Measurements from ENCODE around the gene EIF4E3.
A peak's percentile ranks its signal among the peaks of the same experiment; 100 is the strongest.

The EIF4E3 gene

DNA sequence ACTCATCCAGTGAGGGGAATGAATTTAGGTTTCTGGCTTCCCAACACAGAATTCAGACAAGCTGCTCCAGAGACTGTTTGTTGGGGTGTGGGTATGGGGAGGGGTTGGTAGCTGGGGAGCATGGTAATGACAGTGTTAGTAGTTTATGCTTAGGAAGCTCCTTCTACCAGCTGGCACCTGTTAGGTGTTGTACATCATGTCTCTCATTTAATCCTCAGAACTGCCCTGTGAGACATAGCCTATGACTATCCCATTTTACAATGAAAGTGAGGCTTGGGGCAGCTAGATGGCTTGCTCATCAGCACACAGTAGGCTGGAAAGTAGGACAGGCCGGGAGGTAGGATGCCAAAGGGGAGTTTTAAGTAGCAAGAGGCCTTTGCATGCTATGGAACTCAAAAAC lies 2.5 kb downstream of the EIF4E3 start:
- DNase-seq: no peak

DNA sequence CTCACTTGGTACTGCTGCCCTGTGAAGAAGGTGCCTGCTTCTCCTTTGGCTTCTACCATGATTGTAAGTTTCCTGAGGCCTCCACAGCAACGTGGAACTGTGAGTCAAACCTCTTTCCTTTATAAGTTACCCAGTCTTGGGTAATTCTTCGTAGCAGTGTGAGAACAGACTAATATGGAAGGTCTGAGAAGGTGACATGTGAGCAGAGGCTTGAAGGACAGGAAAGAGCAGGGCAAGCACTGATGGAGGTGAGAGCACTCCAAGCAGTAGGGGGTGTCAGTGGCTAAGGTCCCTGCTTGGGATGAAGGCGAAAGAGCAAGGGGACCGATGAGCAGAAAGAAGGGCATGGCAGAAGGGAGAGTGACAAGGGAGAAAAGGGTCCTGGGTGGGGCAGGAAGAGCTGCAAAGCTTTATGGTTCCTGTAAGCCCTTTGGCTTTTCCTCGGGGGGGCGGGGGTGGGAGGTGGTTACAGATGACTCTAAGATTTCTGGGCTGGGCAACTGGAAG lies 3.5 kb downstream of the EIF4E3 start:
- DNase-seq: no peak

DNA sequence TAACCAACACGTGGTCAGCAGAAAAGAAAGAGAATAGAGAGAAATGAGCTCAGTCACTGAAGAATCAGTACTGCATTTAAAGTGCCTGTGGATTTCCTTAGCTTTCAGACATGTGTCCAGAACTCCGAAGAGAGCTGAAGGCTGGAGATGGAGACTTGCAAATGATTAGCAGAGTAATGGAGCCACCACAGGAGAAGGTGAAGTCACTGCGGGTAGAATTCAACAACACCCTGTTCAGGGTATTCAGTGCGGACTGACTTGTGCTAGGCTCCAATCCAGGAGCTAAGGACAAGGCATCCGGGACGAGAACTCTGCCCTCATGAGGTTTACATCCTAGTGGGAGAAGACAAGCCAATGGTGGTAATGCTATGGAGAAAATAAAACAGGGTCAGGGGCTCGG lies 4.2 kb downstream of the EIF4E3 start:
- no peak for DNase-seq

DNA sequence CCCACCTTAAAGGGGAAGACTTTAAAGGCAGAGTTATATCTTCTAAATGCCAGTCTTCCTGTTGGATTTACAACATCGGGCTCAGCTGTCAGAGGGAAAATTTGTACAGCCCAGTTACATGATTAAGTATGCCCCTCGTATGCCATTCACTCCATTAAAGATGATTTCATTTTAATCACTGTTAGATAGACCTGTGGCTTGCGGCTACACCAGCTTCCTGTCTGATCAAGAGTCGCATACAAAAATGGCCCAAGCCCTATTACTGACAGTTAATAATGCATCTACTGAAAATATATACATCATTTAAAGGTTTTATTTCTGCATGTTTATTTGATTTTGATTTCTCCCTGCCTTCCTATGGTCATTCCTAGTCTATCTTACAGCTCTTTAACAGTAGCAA lies 7.1 kb downstream of the EIF4E3 start:
- no peak for DNase-seq

DNA sequence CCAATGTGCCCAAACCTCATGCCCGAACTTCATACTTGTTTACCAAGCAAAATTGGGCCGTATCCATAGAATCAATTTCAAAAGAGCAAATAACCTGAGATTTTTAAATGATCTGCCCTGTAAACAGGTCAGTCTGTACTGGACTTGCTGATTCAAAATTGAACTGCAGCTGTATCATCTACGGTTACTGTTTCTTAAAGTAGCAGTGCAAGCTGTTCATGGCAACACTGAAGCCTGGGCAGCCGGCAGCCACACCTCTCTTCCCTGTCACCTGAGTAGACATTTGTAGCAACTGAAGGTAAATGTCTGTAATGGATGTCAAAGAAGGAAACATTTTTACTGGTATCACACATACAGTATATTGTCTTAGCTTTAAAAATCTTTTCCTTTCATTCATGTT lies 10.6 kb downstream of the EIF4E3 start:
- no peak for DNase-seq

DNA sequence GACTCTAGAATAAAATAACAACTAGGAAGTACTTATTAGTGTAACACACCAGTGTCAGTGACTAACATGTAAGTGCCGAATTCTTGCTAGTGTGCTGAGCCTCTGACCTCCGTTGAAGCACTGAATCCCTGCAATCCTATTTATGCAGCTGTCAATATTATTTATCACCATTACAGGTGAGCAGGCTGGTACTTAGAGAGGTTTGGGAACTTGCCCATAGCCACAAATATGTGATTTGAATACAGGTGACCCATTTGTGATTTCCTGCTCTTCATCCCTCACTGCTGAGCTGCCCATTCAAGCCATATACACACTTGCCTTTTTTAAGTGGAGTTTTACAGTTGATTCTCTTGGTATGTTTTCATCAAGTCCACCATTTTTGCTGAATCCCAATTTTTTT lies 12.2 kb downstream of the EIF4E3 start:
- peak; percentile 66 for DNase-seq

DNA sequence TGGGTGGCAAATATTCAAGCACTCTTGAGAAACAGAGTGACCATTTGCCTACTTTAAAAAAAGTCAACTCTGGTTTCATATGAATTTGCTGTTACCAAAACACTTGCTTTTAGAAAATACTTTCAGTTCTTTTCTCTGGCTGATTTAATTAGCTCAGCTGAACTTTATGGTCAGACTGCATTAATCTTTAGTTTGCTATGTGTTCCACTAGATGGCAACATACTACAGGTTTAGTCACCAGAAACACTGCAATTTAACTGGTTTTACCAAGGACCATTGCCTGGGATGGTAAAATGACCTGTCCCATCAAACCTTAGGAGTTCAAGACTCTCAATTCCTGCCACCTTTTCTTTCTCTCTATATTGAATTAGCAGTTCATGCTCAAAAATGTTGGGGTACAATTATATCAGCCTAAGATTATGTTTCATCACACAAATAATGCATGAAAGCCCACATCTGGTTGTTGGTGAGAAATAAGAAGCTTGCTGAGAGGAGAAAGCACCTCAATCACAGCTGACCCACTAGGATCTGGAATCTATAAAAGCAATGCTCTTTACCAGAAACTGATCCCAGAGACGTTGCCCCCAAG lies 14.2 kb downstream of the EIF4E3 start:
- DNase-seq: no peak

DNA sequence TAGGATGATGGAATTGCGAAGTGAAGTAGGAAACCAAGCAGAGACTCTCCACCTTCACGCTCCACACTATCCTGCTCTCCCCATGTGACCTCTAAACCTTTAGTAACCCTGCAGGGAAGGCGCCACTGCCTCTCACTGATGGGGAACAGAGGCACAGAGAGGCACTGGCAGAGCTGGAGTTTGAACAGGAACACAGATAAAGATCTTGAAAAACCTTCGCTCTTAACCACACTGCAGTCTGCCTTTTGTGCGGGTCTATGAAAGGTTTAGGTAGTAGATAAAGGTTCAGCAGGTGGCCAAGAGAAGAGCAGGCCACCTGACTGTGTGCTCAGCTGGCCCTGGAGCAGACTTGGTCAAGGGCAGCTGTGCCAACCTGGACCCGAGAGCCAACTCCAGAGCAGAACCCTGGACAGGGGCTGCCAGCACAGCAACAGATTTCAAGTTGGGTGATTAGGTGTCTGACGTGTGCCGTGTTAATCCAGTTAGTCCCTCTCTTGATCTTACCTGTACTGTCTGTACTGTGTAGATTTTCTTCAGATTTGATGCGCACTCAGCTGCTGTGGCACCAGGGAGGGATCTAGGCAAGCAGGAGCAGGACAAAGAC lies 15.2 kb downstream of the EIF4E3 start:
- DNase-seq: no peak

DNA sequence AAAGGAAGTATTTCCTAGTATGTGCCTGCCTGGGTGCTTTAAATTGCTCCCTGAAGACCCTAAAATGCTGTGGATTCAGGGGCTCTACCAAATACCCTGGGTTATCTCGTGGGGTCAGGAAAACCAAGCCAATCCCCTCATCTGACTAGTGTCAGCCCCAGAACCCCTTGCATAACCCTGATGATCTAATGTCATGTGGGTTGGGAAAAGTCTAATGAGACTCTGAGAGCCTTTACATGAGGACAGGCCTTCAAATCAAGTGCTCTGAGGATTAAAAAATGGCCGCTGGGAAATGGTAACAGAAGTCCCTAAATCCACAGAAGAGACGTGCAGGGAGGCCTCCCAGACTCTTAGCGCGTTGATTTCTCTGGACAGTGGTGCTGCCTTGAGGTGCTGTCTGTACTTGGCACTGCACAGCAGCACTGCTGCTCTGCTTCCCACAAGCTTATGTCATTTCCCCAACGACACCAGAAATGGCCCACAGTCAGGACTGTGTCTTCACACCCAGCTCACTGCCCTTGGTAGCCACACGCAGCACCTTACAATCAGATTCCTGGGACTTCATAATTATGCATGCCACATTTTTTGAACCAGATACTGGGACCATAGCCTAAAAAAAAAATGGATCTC lies 16.6 kb downstream of the EIF4E3 start:
- no peak for DNase-seq

DNA sequence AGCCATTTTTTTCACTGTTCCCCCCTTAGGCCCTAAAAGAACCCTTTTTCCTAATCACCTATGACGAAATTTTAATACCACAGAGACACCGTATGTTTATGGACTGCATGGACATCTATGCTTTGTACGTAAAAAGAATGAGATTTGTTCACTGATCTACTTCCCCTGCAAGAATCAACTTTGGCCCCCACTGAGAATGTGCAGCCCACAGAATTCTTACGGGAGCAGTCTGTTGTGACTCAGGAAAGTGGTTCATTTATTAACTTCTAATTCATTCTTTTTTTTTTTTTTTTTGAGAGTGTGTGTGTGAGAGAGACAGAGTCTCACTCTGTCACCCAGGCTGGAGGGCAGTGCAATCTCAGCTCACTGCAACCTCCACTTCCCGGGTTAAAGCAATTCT lies 17.6 kb downstream of the EIF4E3 start:
- DNase-seq: no peak

DNA sequence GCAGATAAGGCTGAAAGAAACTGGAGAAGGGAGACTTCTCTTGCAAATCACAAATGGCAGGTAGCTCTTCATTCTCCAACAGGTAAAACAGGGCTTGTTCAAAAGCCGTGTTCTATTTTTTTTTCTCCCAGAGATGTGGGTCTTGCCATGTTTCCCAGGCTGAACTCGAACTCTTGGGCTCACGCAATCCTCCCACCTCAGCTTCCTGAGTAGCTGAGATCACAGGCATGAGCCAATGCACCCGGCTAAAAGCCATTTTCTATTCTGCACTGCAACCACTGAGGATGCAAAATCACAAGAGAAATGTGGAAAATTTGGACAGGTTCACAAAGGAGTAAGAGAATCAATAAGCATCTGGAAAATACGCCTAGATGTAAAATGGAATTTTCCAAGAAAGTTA lies 19.5 kb downstream of the EIF4E3 start:
- DNase-seq: no peak

DNA sequence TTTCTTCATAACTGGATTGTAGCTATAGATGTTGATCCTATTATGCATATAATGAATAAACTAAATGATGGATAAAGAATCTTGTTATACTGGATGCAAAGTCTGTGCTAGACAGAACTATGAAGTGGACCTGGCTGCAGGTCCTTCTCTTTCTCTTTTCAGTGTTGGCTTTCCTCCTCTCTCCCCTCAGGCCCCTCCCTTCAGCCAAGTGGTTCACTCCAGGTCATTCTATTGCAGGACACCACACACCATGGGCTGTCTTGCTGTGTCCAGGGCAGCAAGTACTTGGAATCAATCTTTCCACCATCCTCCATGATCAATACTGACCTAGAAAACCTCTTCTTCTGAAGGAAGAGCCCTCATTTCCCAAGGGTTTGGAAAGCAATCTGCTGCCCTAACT lies 20.3 kb downstream of the EIF4E3 start:
- DNase-seq: no peak

DNA sequence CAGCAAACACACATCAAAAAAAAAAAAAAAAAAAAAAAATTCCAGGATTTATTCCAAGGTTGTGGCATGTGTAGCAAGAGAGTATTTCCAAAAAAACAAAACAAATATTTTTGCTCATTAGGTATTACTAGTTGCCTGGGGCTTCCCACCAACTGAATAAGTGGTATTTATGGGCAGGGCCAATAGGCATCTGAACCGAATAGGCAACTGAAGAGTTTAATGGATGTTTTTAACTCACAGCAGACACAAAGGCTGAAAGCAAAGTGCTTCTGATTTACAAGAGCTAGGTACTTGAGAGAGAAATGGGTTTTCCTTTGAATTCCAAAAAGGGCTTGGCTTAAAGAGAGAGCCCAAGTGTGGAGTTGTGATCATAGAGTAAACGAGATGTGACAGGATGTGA lies 21.4 kb downstream of the EIF4E3 start:
- DNase-seq: peak; percentile 75

DNA sequence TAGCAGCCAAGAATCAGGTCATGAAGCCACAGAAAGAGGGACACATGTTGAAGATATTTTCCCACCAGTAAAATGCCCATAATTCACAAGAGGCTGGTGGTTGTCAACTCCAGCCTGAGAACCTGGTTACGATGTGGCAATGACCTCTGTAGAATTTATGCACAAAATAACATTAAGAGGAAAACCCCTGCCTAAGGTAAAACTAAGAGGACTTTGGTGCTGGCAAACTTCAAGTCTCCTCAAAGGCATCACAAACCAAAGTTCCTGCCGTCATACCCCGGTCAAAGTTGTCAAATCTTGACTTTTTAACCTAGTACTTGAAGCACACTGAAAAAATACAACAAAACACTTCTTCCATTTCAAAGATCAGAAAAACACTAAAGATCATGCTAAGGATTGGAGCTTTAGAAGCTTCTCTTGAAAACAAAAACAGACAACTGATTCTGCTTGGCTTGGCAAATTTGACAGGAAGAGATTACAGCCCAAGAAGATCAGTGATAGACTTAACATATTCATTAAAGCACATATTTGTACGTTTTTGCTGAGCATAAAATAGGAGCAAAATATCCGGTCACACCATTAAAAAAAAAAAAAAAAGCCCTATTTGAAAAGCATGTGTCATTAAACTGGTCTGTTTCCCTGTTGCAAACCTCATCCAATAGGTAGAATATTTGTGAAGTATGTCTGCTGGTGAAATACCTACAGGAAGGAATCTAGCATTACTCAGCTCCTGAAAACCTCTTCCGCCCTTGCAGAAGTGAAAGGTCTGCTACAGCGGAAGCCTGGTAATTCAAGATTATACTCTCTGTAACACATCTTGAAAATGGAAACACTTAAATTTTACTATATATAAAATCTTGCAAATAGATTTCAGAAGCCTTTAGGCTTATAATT lies 22.8 kb downstream of the EIF4E3 start:
- DNase-seq: no peak

DNA sequence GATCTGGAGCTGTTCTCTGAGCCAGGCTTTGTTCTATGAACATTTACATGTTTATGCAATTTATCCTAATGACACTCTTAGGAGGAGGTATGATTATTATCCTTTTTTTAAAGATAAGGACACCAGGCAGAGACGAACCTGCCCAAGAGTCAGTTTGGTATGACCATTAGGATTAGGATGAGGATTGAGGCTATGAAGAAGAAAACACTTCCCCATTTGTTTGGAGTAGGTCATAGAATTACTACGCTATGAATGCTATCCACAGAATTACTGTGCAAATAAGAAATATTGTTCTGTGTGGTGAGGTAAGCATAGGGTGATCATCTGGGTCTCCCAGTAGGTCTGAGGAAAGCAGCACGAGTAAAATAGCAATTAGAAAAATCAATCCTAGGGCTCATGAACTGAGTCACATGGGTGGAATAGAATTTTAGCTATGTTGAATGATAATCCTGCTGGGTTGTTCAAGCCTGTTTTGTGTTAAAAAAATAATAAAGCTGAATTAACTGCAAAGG lies 23.9 kb downstream of the EIF4E3 start:
- no peak for DNase-seq

DNA sequence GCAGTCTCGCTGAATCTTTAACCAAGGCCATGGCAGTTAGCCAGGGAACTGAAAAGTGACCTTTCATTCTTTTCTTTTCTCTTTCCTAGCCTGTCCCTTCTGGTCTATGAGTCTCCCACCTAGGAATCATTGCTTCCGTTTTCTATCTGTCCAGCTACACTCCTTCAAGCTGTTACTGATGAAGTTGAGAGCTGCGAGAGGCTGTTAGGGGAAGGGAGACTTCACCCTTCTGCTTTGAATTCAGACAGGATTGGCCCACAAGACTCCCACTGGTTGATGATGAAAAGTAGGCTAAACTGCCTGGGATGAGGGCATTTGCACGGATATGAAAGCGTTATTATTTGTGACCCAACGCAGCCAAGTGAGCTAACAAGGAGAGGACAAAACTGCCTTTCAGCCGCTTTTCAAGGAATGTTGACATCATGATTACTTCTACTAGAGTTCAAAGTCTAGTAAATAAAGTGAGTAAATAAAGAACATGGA lies 30.2 kb downstream of the EIF4E3 start:
- no peak for DNase-seq

DNA sequence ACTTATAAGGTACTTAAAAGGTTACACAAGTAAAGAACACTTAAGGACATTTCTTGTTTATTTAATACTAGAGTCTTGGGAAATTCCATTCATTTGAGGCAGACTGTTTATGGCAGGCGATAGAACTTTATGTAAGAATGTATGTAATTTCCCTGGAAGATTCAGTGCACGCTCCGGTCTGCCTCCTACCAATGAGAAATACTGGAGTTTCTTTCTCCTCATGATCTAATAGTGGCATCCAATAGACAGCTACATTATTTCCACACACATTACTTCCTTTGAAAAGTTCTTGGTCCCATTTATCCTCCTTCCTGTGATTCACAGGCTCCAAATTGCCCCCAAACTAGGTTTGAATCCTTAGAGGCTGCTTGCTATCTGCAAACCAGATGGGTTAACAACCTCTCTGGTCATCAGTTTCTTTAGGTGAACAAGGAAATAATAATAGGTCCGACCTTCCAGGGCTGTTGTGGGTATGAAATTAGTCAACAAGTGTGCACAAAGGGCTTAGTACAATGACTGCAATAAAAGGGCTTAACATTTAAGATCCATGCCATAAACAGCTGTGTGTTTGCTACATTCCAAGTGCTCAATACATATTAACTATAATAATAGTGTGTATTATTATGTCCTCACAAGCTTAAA lies 30.7 kb downstream of the EIF4E3 start:
- no peak for DNase-seq

DNA sequence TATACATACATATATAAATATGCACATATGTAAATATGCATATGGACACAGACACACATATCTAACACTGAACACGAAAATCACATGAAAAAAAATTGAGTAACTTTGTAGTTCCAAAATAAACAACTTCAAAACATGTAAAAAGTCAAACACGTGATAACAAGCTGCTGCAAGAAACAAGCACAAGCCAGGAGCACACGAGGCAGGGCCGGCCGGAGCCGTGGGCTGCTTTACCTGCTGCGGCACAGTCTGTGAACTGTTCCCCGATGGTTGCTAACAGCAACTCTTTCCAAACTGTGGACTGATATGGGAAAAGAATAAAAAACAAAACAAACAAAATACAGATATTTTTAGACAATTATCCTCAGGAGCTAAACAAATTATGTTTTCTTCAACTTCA lies 31.6 kb downstream of the EIF4E3 start:
- no peak for DNase-seq

DNA sequence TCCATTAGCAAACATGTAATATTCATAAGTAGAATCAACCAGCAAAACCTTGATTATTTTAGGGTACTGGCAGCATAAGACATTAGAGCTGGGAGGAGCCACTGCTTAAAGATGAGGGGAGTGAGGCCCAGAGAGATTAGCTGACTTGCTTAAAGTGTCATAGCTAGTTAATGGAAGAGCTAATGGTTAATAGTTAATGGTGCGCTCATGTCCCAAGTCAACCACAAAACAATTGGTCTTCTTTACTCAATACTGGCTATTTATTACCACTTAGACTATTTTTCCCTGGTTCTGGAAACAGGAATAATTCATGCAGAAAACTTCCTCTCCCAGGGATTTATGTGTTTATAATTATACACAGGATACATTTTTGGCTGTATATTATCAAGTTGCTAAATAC lies 33.1 kb downstream of the EIF4E3 start:
- DNase-seq: no peak

DNA sequence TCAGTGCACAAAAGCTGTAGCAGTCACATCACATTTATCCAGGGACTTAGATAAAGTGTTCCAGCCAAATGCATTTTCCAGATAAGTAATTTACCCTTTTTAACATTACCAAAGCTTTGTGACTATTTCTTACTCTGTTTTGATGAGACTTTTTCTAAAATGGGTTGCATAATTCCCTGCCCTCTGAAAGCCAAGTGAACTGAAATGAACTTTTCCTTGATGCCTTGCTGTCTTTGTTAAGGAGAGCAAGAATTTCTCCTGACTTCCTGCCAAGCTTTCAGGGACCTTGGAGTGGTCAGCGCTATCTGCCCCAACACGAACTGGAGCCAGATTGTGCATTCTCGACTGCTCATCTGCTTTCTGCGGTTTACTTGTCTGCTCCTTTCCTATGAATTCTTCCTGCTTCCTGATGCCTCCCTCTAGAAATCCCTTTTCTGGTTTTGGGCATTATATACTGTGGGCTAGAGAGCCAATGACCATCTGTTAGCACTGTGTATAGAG lies 34.8 kb downstream of the EIF4E3 start:
- DNase-seq: no peak

DNA sequence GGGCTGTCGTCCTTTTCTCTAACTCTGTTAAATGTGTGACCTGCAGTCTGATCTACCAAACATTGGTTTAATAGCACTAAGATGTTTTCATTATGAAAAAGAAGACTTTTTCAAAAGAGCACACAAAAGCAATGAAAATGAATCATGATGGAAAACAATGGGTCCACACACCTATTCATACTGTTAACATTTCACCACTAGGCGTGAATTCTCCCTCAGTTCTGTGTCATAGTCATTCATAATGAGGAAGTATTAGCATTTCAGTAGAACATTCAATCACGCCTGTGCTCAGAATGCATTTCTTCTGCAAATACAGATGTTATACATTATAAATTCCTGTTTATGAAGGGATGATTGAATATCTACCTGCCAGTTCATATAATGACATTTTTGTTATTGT lies 35.9 kb downstream of the EIF4E3 start:
- no peak for DNase-seq

DNA sequence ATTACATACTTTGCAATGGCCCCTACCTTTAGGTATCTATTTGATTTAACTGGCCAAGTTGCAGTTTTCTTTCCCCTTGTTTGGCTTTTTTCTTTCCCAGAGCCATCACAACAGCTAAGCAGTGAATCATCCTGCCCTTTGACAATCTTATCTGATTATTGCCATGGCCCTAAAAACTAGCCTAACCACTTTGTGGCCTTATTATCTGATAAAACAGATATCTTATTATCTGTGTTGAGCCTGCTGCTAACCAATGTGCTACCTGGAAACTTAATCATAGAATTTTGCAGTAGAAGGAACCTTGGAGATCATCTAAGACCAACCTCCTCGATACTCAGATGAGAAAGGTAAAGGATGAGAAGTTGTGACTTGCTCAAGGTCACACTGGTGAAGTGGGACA lies 37.1 kb downstream of the EIF4E3 start:
- no peak for DNase-seq

DNA sequence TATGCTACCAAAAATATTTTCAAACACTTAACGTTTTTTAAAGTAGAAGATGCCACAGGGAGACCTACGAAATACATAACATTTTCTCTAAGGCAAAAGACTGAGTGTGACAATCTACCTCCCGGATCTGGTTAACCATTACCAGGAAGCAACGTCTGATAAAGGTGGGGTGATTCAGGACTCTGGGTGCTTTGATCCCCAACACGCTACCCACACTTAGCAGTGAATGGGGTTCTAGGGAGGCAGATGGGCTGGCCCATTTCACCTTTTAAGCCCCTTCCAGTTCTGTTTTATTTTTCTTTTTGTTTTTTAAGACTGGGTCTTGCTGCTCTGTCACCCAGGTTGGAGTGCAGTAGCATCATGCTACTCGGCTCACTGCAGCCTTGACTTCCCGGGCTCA lies 39.5 kb downstream of the EIF4E3 start:
- DNase-seq: no peak
